ENCODE measurements around the gene FAM124A. TPM values are rescaled to one million over a fixed set of nuclear protein-coding genes. Genes with fewer than 3 reads are reported as not detected.

Gene FAM124A
- total RNA-seq, 1 experiment from 2014 or later = 3.1 TPM

DNA sequence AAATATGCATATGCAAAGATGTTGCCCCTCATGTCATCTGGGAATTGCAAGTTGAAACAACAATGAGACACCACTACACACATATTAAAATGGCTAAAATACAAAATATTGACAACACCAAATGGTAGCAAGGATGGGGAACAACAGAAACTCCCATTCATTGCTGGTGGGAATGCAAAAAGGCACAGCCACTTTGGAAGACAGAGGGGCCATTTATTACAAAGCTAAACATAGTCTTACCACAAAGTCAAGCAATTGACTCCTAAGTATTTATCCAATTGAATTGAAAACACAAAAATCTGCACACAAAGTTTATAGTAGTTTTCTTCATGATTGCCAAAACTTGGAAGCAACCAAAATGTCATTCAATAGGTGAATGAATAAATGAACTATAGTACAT lies 111.2 kb downstream of the FAM124A start:
- Histone ChIP-seq H3K36me3 (ENCODE audit: control insufficient read depth in 1 of 2, insufficient read depth in 2 of 2, low read length in 2 of 2) (no peaks in the 10 kb centered on the region), H3K4me3 (replicated peaks in 1 of 2; ENCODE audit: low read depth in 1 of 2, low read length in 2 of 2) (no peak overlapping the region), H4K20me1 (ENCODE audit: insufficient read depth) (no peaks in the 10 kb centered on the region), H3K27ac (ENCODE audit: low read depth, low read length) (no peak overlapping the region), H3K4me2 (ENCODE audit: low read length) (no peak overlapping the region), H3K9me2 (ENCODE audit: insufficient read depth) (no peaks in the 10 kb centered on the region), H2AFZ (ENCODE audit: low read depth, low read length, poor library complexity, severe bottlenecking) (no peak overlapping the region), H3K27me3 (ENCODE audit: insufficient read depth, low read length) (no peaks in the 10 kb centered on the region), H3K9me3 (ENCODE audit: control insufficient read depth in 1 of 2, insufficient read depth in 1 of 2, low read depth in 1 of 2, low read length in 2 of 2) (no peaks in the 10 kb centered on the region), H3K79me2 (ENCODE audit: insufficient read depth, low read length) (no peaks in the 10 kb centered on the region), H3K9ac (ENCODE audit: low read length) (no peak overlapping the region), H3K4me1 (ENCODE audit: control insufficient read depth in 1 of 2, insufficient read depth in 2 of 2, low read length in 2 of 2) (no peaks in the 10 kb centered on the region)
- no peak for DNase-seq (ENCODE audit: low read depth, low spot score)
- intact Hi-C loops (cut with micrococcal nuclease) = no loop called here
- ChIA-PET RAD21 (ENCODE audit: low non-redundant PET in 1 of 2, low total read pairs in 2 of 2, uncharacterized antibody in 2 of 2, unreplicated experiment in 2 of 2) (no interaction called here), CTCF (no interaction called here), POLR2A (no interaction called here)
- BruUV-seq (replicated peaks) = no TSS peak
- TF ChIP-seq TCF7L2 (IDR thresholded peaks at IDR 0.05; ENCODE audit: borderline replicate concordance, extremely low read depth, insufficient read depth, insufficient read length) = no peak
- TF ChIP-seq ZNF274 (IDR thresholded peaks at IDR 0.05; ENCODE audit: low read depth, low read length) = no peak
- TF ChIP-seq, protein P1, sequence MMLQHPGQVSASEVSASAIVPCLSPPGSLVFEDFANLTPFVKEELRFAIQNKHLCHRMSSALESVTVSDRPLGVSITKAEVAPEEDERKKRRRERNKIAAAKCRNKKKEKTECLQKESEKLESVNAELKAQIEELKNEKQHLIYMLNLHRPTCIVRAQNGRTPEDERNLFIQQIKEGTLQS (IDR thresholded peaks at IDR 0.05) = no peak
- no peak for TF ChIP-seq SIN3A (IDR thresholded peaks at IDR 0.05; ENCODE audit: low read depth)
- no peak for TF ChIP-seq FOSL1 (IDR thresholded peaks at IDR 0.05; ENCODE audit: low read depth)
- TF ChIP-seq JUND (IDR thresholded peaks at IDR 0.05) = no peak
- TF ChIP-seq EZH2 (IDR thresholded peaks at IDR 0.05) = no peak
- no peak for TF ChIP-seq RAD21 (IDR thresholded peaks at IDR 0.05; ENCODE audit: low read depth)
- ATAC-seq = no peak

DNA sequence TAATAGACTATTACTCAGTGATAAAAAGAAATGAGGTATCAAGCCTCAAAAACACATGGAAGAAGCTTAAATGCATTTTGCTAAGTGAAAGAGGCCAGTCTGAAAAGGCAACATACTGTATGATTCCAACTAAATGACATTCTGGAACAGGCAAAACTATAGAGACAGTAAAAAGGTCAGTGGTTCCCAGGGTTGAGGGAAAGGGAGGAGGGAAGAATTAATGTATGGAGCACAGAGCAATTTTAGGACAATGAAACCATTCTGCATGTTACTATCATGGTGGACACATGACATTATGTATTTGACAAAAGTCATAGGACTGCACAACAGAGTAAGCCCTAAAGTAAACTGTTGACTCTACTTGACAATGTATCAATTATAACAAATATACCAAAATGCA lies 111.6 kb downstream of the FAM124A start:
- no peak overlapping the region for H3K4me2 ChIP-seq (ENCODE audit: low read length)
- no peaks in the 10 kb centered on the region for H3K27me3 ChIP-seq (ENCODE audit: insufficient read depth, low read length)
- no peak overlapping the region for H3K4me3 ChIP-seq (replicated peaks in 1 of 2; ENCODE audit: low read depth in 1 of 2, low read length in 2 of 2)
- H3K79me2 ChIP-seq (ENCODE audit: insufficient read depth, low read length) = no peaks in the 10 kb centered on the region
- no peaks in the 10 kb centered on the region for H3K36me3 ChIP-seq (ENCODE audit: control insufficient read depth in 1 of 2, insufficient read depth in 2 of 2, low read length in 2 of 2)
- no peak for ATAC-seq
- BruUV-seq (replicated peaks) = no TSS peak
- RAD21 ChIA-PET (ENCODE audit: low non-redundant PET in 1 of 2, low total read pairs in 2 of 2, uncharacterized antibody in 2 of 2, unreplicated experiment in 2 of 2) = no interaction called here
- no peak overlapping the region for H3K9ac ChIP-seq (ENCODE audit: low read length)
- intact Hi-C loops (cut with micrococcal nuclease) = no loop called here
- no peak overlapping the region for H2AFZ ChIP-seq (ENCODE audit: low read depth, low read length, poor library complexity, severe bottlenecking)
- H3K27ac ChIP-seq (ENCODE audit: low read depth, low read length) = no peak overlapping the region
- POLR2A ChIA-PET = no interaction called here
- H3K4me1 ChIP-seq (ENCODE audit: control insufficient read depth in 1 of 2, insufficient read depth in 2 of 2, low read length in 2 of 2) = no peaks in the 10 kb centered on the region
- no peak for DNase-seq (ENCODE audit: low read depth, low spot score)
- CTCF ChIA-PET = no interaction called here
- no peaks in the 10 kb centered on the region for H3K9me3 ChIP-seq (ENCODE audit: control insufficient read depth in 1 of 2, insufficient read depth in 1 of 2, low read depth in 1 of 2, low read length in 2 of 2)
- H4K20me1 ChIP-seq (ENCODE audit: insufficient read depth) = no peaks in the 10 kb centered on the region
- H3K9me2 ChIP-seq (ENCODE audit: insufficient read depth) = no peaks in the 10 kb centered on the region
- TF ChIP-seq RAD21 (IDR thresholded peaks at IDR 0.05; ENCODE audit: low read depth) = no peak
- no peak for TF ChIP-seq YY1 (IDR thresholded peaks at IDR 0.05; ENCODE audit: extremely low read depth, insufficient replicate concordance, low read depth, low read length)
- no peak for TF ChIP-seq SP1 (IDR thresholded peaks at IDR 0.05; ENCODE audit: low read depth)
- TF ChIP-seq, protein P2, sequence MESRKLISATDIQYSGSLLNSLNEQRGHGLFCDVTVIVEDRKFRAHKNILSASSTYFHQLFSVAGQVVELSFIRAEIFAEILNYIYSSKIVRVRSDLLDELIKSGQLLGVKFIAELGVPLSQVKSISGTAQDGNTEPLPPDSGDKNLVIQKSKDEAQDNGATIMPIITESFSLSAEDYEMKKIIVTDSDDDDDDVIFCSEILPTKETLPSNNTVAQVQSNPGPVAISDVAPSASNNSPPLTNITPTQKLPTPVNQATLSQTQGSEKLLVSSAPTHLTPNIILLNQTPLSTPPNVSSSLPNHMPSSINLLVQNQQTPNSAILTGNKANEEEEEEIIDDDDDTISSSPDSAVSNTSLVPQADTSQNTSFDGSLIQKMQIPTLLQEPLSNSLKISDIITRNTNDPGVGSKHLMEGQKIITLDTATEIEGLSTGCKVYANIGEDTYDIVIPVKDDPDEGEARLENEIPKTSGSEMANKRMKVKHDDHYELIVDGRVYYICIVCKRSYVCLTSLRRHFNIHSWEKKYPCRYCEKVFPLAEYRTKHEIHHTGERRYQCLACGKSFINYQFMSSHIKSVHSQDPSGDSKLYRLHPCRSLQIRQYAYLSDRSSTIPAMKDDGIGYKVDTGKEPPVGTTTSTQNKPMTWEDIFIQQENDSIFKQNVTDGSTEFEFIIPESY (IDR thresholded peaks at IDR 0.05; ENCODE audit: extremely low read depth, insufficient replicate concordance, low read length) = no peak
- TF ChIP-seq POLR2A (IDR thresholded peaks at IDR 0.05; ENCODE audit: borderline replicate concordance, extremely low read depth, insufficient read depth, insufficient read length) = no peak
- TF ChIP-seq JUND (IDR thresholded peaks at IDR 0.05) = no peak
- TF ChIP-seq CBX3 (IDR thresholded peaks at IDR 0.05; ENCODE audit: low read depth) = no peak
- TF ChIP-seq EZH2 (IDR thresholded peaks at IDR 0.05) = no peak
- TF ChIP-seq, protein P3, sequence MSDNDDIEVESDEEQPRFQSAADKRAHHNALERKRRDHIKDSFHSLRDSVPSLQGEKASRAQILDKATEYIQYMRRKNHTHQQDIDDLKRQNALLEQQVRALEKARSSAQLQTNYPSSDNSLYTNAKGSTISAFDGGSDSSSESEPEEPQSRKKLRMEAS (IDR thresholded peaks at IDR 0.05) = no peak
- TF ChIP-seq TCF7L2 (IDR thresholded peaks at IDR 0.05; ENCODE audit: borderline replicate concordance, extremely low read depth, insufficient read depth, insufficient read length) = no peak
- no peak for TF ChIP-seq SIN3A (IDR thresholded peaks at IDR 0.05; ENCODE audit: low read depth)
- no peak for TF ChIP-seq FOSL1 (IDR thresholded peaks at IDR 0.05; ENCODE audit: low read depth)
- TF ChIP-seq SRF (IDR thresholded peaks at IDR 0.05; ENCODE audit: low read depth) = no peak
- TF ChIP-seq ZNF274 (IDR thresholded peaks at IDR 0.05; ENCODE audit: low read depth, low read length) = no peak
- no peak for TF ChIP-seq EGR1 (IDR thresholded peaks at IDR 0.05; ENCODE audit: low read depth)
- TF ChIP-seq CEBPB (IDR thresholded peaks at IDR 0.05; ENCODE audit: low read depth) = no peak
- TF ChIP-seq, protein P1 (IDR thresholded peaks at IDR 0.05) = no peak
- no peak for TF ChIP-seq ELF1 (IDR thresholded peaks at IDR 0.05; ENCODE audit: borderline replicate concordance, low read depth)
